Tibial nerve (tissue), 4 donors: ENCODE data around the gene BST1.

ENCODE experiments used
- CTCF ChIP-seq, 5 experiments: fragments of 200-600 bp in 3 of 5; fragments of 450-650 bp in 2 of 5; sonication (generic) in 3 of 5; IDR thresholded peaks; one replicate each; pipeline ENCODE4 v1.5.1; 2016 to 2019; ENCODE audit warnings: antibody characterized with exemption in 5 of 5, mild to moderate bottlenecking in 3 of 5, moderate library complexity in 2 of 5
- EP300 ChIP-seq, 2 donors: sonication (generic); formaldehyde crosslinking; IDR thresholded peaks; one replicate each; pipeline ENCODE4 v1.6.1; 2017; ENCODE audit warnings: antibody characterized with exemption in 2 of 2, mild to moderate bottlenecking in 1 of 2

GRCh38 chr4:15718465-15718864 lies 15.6 kb downstream of the BST1 start:
- no peak for TF ChIP-seq EP300 (IDR thresholded peaks at IDR 0.05)
- no peak for TF ChIP-seq CTCF (IDR thresholded peaks at IDR 0.05)
